Thyroid gland (tissue), 4 donors: Measurements from ENCODE around the gene KRTAP20-3.

Experiments
- CTCF ChIP-seq, 6 experiments: fragments of 200-600 bp in 3 of 6; fragments of 450-650 bp in 3 of 6; sonication (generic) in 3 of 6; IDR thresholded peaks; one replicate each; pipeline ENCODE4 v1.5.1; 2016 to 2019; ENCODE audit warnings: antibody characterized with exemption in 6 of 6, mild to moderate bottlenecking in 2 of 6, inconsistent platforms in 1 of 6, moderate library complexity in 1 of 6
- POLR2A ChIP-seq, 2 donors: fragments of 450-650 bp; IDR thresholded peaks; one replicate each; pipeline ENCODE4 v1.6.1; 2017; ENCODE audit warnings: antibody characterized with exemption in 2 of 2, mild to moderate bottlenecking in 2 of 2, moderate library complexity in 1 of 2

- TF ChIP-seq CTCF (IDR thresholded peaks at IDR 0.05) (no peak), POLR2A (IDR thresholded peaks at IDR 0.05) (no peak)
Measured at GRCh38 chr21:30620522-30620921, 22.1 kb upstream of the KRTAP20-3 start, which contains the start of gene KRTAP20-4.
